ENCODE results near the gene EPB41L3. TPM values are rescaled to one million over a fixed set of nuclear protein-coding genes. Genes with fewer than 3 reads are reported as not detected.

Gene EPB41L3
- total RNA-seq, 2 donors from 2014 or later, result 25.0 to 182 TPM

- Histone ChIP-seq H3K27ac (no peak overlapping the region), H3K27me3 (replicated peaks; ENCODE audit: insufficient read depth) (no peaks in the 10 kb centered on the region), H3K36me3 (no peaks in the 10 kb centered on the region), H3K4me1 (replicated peaks) (no peaks in the 10 kb centered on the region), H3K9me3 (no peaks in the 10 kb centered on the region), H3K4me3 (no peak overlapping the region)
- TF ChIP-seq POLR2AphosphoS5 (IDR thresholded peaks at IDR 0.05) (no peak), CTCF (IDR thresholded peaks at IDR 0.05) (no peak), POLR2A (IDR thresholded peaks at IDR 0.05) (no peak)
- intact Hi-C loops (cut with DNase I), result no loop called here
- WGBS, result 80% methylated on average over 5 of the region's 5 CpGs
- no peak for DNase-seq (ENCODE audit: low spot score)
Measured at GRCh38 chr18:5421981-5422380, 121.8 kb downstream of the EPB41L3 start.

- DNase-seq (ENCODE audit: low spot score), result no peak
- TF ChIP-seq CTCF (IDR thresholded peaks at IDR 0.05) (no peak), POLR2A (IDR thresholded peaks at IDR 0.05) (no peak), POLR2AphosphoS5 (IDR thresholded peaks at IDR 0.05) (no peak)
- WGBS, result 86% methylated on average over 3 of the region's 3 CpGs
- Histone ChIP-seq H3K9me3 (no peaks in the 10 kb centered on the region), H3K4me3 (no peak overlapping the region), H3K27ac (no peak overlapping the region), H3K27me3 (replicated peaks; ENCODE audit: insufficient read depth) (no peaks in the 10 kb centered on the region), H3K36me3 (no peaks in the 10 kb centered on the region), H3K4me1 (replicated peaks) (no peaks in the 10 kb centered on the region)
- intact Hi-C loops (cut with DNase I), result no loop called here
Measured at GRCh38 chr18:5420906-5421305, 122.9 kb downstream of the EPB41L3 start.

GRCh38 chr18:5419601-5420000, 124.2 kb downstream of the EPB41L3 start:
- Histone ChIP-seq H3K4me1 (replicated peaks) (no peaks in the 10 kb centered on the region), H3K36me3 (no peaks in the 10 kb centered on the region), H3K9me3 (no peaks in the 10 kb centered on the region), H3K27me3 (replicated peaks; ENCODE audit: insufficient read depth) (no peaks in the 10 kb centered on the region), H3K27ac (no peak overlapping the region), H3K4me3 (no peak overlapping the region)
- no peak for DNase-seq (ENCODE audit: low spot score)
- intact Hi-C loops (cut with DNase I), result no loop called here
- WGBS, result 88% methylated on average over 9 of the region's 9 CpGs
- TF ChIP-seq POLR2AphosphoS5 (IDR thresholded peaks at IDR 0.05), result no peak
- no peak for TF ChIP-seq POLR2A (IDR thresholded peaks at IDR 0.05)
- no peak for TF ChIP-seq CTCF (IDR thresholded peaks at IDR 0.05)

GRCh38 chr18:5419030-5419429, 124.8 kb downstream of the EPB41L3 start:
- no peaks in the 10 kb centered on the region for H3K9me3 ChIP-seq
- H3K4me1 ChIP-seq (replicated peaks), result no peaks in the 10 kb centered on the region
- DNase-seq (ENCODE audit: low spot score), result no peak
- no peak overlapping the region for H3K4me3 ChIP-seq
- intact Hi-C loops (cut with DNase I), result no loop called here
- H3K27ac ChIP-seq, result no peak overlapping the region
- H3K36me3 ChIP-seq, result no peaks in the 10 kb centered on the region
- WGBS, result 91% methylated on average over 2 of the region's 2 CpGs
- no peaks in the 10 kb centered on the region for H3K27me3 ChIP-seq (replicated peaks; ENCODE audit: insufficient read depth)
- TF ChIP-seq POLR2AphosphoS5 (IDR thresholded peaks at IDR 0.05) (no peak), POLR2A (IDR thresholded peaks at IDR 0.05) (no peak), CTCF (IDR thresholded peaks at IDR 0.05) (no peak)

- no peak for DNase-seq (ENCODE audit: low spot score)
- no peaks in the 10 kb centered on the region for H3K27me3 ChIP-seq (replicated peaks; ENCODE audit: insufficient read depth)
- 51% methylated on average over 8 of the region's 8 CpGs for WGBS
- no peaks in the 10 kb centered on the region for H3K4me1 ChIP-seq (replicated peaks)
- H3K4me3 ChIP-seq, result no peak overlapping the region
- H3K27ac ChIP-seq, result no peak overlapping the region
- no peaks in the 10 kb centered on the region for H3K36me3 ChIP-seq
- TF ChIP-seq POLR2A (IDR thresholded peaks at IDR 0.05), result no peak
- no peak for TF ChIP-seq POLR2AphosphoS5 (IDR thresholded peaks at IDR 0.05)
- TF ChIP-seq CTCF (IDR thresholded peaks at IDR 0.05), result no peak
- intact Hi-C loops (cut with DNase I), result no loop called here
- no peaks in the 10 kb centered on the region for H3K9me3 ChIP-seq
Measured at GRCh38 chr18:5417342-5417741, 126.5 kb downstream of the EPB41L3 start.

Data from prostate gland (tissue), 2 donors.